H54 (cell line): ENCODE results near the gene STX3.
"Not testable (repeated sequence)": the region's sequence is repeated elsewhere in the genome, so short reads cannot be mapped to it uniquely, and the experiment has no call there.

Source experiments
- DNase-seq: peaks from one replicate; pipeline ENCODE4 v3.0.0; 2011; ENCODE audit warnings: low spot score, mixed read lengths; ENCODE audit not compliant: insufficient read length
- FAIRE-seq: peaks from 3 replicates; lab custom pipeline; 2011; peaks lifted over from hg19 to GRCh38; lab: Jason Lieb, UNC
- POLR2A ChIP-seq: IDR thresholded peaks from 2 replicates; pipeline ENCODE4 v1.6.1; 2011; ENCODE audit warnings: low read depth, mild to moderate bottlenecking, low read length

Gene STX3

DNA sequence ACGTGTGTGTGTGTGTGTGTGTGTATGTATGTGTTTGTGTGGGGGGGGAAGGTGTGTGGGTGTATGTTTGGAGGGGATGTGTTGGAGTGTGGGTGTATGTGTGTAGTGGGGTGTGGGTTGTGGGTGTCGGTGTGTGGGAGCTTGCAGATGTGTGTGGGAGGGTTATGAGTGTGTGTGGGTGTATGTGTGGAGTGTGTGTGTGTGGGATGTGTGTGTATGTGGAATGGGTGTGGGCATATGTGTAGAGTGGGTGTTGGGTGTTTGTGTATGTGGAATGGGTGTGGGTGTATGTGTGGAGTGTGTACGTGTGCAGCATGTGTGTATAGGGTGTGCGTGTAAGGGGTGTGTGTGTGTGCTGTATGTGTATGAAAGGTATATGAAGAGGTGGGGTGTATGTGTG lies 14.7 kb downstream of the STX3 start:
- no peak for FAIRE-seq

DNA sequence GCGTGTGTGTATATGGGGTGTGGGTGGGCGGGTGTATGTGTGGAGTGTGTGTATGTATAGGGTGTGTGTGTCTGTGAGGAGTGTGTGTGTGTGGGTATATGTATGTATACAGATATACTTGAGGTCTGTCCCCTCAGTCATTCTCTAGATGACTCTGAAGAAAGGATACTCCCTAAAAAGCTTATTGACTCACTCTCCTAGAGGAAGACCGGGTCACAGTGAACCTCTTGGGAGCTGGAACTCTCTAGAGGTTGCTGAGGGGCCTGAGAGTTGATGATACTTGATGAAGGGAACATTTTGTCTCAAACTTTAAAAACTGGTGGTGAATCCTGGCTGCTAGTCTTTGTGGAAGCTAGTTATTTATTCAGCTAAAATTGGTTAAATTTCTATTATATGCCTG lies 15.1 kb downstream of the STX3 start:
- no peak for DNase-seq
- no peak for TF ChIP-seq POLR2A
- no peak for FAIRE-seq

More for the DNA sequence above, 14.7 kb downstream of the STX3 start:
- DNase-seq: no peak
- no peak for TF ChIP-seq POLR2A

DNA sequence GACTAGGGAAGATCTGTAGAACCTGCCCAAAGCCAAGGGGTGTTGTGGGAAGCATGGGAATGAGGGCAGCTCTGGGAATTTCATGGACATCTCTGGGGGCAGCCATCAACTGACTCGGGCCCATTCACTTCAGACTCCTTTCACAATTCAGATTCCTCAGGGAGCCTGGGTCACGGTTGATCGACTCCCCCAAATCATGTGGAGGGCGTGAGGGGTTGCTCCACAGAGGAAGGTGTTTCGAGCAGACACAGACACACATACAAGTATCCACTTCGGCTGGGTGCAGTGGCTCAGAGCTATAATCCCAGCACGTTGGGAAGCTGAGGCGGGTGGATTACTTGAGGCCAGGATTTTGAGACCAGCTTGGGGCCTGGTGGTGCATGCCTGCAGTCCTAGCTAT lies 15.7 kb downstream of the STX3 start:
- no peak for TF ChIP-seq POLR2A
- DNase-seq (no peak), FAIRE-seq (no peak)

DNA sequence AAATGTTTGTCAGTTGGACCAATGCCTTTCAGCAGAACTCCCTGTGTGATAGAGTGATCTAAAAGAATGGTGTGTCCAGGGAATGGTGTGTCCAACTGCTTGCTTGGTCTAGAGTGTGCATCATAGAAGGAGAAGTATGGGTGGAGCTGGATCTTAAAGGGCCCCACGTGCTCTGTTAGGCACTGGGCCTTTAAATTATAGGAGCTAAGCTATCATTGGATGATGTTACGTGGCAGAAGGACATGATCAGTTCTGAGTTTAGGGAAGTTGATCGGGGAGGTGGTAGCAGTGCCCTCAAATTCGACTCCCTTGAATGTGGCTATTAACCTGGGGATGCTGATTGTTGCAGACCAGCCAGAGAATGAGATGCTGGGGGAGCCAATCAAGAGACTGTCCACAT lies 16.4 kb downstream of the STX3 start:
- no peak for TF ChIP-seq POLR2A
- DNase-seq (no peak), FAIRE-seq (no peak)

DNA sequence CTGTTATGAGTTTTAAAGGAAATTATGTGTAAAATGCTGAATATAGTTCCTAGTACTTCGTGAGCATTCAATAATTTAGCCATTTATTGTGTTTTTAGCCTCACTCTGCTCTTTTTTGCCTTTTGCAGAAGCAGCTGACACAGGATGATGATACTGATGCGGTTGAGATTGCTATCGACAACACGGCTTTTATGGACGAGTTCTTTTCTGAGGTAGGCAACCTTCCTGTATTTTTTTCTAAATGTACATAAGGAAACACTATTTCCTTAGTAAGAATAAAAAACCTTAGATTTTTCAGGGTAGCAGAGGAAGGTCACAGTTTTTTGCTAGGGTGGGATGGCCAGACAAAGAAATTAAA lies 17.9 kb downstream of the STX3 start:
- DNase-seq (no peak), FAIRE-seq (no peak)
- TF ChIP-seq POLR2A: no peak

DNA sequence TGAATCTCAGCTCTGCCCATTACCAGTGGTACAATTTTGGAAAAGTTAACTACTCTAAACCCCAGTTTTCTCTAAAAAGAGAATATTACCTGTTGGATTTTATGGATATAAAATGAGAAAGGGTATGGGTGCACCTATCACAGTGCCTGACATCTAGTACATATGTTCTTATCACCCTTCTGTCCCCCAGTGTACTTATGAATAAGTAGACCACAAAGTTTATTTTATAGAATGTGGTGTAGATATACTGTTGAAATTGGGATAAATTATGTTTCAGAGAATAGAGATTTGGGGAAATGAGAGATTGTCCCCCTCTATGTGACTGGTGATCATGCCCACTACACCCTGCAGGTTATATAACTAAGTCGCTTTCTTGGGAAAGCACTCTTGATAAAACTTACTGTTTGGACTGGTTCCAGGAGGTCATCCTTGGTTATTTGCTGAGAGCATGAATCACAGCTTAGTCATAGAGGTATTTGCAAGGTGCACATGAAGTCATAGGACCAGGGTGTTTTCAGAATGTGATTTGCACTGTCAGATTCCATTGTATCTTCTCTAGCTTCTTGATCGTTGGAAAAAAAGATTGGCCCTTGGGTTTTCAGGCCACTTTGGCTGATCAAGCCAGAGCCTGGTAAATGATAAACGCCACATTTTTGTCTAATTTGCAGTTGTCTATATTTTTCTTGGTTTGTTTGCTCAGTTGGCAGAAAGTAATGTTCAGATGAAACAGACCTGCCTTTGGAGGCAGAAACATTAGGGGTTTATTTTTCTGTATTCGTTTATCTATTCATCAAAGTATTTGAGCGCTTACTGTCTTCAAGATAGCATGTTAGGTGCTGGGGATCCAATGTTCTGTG lies 21.3 kb downstream of the STX3 start:
- DNase-seq (peak; percentile 61), FAIRE-seq (peak; percentile 95)
- no peak for TF ChIP-seq POLR2A

DNA sequence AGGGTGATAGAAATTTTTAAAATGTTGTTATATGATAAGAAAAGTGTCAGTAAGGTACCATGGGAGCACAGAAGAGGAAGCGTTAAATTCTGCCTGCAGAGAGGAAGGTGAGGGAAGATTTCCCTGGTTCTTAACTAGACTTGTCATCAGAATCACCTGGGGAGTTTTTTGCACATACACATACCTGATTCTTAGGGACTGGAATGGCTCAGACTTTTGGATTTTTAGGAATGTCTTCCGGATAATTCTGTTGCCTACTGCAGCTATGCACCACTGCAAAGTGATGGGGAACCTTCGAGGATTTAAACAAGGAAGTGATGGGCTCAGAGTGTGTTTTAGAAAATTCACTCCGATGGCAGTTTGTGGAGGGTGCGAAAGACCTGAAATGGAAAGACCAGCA lies 21.9 kb downstream of the STX3 start:
- no peak for FAIRE-seq
- no peak for DNase-seq
- TF ChIP-seq POLR2A: no peak

DNA sequence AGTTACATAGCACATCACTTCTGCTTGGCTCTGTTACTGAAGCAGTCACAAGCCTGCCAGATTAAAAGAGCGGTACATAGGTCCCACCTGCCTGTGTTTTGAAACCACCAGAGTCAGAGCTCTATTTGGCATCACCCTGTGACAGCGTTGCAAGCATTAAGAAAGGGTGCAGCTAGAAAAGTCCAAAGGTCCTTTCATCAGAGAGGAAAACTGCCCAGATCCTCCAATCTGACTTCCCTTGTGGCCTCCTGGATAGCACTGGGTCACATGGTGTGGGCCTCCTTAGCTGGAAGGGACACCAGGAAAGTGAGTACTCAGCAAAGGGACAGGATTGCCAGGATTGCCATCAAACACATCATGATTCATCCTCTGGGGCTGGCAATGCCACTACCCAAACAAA lies 22.9 kb downstream of the STX3 start:
- TF ChIP-seq POLR2A: no peak
- no peak for DNase-seq
- no peak for FAIRE-seq

DNA sequence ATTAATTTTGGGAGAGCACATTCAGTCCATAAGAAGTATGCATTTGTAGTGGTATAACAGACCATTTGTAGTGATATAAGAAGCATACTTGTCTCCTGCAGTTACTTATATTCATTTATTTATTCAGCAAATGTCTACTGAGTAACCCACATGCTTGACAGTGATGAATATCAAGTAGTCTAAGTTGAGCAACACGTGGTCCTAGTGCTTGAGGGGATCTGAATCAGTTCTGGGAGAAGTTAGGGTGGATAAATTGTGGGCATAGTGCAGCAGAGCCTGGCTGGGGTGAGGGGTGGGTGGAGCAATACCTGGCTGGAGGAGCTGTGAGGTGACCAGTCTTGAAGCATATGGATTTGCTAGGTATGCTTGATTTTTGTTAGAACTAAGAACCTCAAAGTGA lies 24.3 kb downstream of the STX3 start:
- no peak for DNase-seq
- no peak for TF ChIP-seq POLR2A
- no peak for FAIRE-seq

DNA sequence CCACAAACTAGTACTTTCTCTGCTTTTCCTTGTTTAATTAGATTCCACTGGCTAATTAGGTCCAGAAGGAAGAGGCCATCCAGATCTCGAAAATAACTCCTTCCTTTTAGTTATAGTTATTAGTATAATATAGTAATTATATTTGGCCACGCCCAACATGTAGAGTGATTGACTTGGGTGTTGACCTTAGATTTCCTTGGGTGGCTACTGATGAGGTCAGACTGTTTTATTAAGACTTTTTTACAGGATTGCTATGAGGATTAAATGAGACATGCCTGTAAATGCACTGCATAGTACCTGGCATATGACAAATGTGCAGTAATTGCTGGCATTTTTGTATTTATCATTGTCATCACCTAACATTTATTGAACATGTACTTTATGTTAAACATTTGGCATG lies 26.9 kb downstream of the STX3 start:
- DNase-seq (no peak), FAIRE-seq (no peak)
- TF ChIP-seq POLR2A: no peak

DNA sequence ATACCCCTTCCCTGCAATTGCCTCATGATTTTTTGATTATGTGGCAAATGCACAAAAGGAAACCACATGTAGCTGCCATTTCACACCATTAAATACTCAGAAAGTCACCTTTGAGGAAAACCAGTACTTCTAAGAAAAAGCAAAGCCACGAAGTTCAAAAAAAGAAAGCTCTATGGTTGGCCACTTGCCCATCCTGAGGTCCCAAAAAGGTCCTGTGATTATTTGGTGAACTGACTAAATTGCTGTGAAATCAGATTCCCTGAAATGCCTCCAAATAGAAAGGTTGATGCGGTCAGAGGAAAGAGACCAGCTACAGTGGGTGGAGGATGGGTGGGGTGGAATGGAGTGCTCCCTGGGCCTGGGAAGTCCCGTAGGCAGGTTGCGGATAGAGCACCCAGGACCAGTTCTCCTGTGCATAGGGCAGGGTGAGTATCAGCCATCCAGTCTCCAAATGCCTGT lies 28.5 kb downstream of the STX3 start:
- FAIRE-seq: no peak
- TF ChIP-seq POLR2A: no peak
- DNase-seq: no peak

DNA sequence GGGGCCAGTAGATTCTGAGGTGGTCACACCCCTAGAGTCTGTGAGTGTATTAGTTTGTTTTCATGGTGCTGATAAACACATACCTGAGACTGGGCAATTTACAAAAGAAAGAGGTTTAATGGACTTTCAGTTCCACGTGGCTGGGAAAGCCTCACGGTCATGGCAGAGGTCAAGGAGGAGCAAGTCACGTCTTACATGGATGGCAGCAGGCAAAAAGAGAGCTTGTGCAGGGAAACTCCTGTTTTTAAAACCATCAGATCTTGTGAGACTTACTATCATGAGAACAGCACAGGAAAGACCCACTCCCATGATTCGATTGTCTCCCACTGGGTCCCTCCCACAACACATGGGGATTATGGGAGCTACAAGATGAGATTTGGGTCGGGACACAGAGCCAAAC lies 29.3 kb downstream of the STX3 start:
- FAIRE-seq, DNase-seq: not testable (repeated sequence)

DNA sequence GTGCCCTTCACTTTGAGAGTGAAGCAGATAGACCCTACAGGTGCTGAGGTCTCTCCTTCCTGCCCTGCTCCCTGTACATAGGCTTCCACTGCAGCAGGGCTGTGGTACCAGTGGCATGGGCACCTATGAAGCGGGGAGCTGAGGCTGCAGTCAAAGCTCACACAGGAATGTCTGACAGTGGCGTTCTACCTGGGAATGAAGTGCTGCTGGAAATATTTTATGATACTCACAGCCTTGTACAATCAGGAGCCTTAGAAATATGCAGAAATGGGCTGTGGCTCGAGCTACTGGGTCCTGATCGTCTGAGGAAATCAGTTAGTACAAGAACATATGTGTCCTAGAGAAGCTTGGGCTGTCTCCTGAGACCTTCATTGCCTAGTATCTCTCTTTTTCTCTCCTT lies 30.6 kb downstream of the STX3 start:
- no peak for DNase-seq
- no peak for FAIRE-seq
- no peak for TF ChIP-seq POLR2A

DNA sequence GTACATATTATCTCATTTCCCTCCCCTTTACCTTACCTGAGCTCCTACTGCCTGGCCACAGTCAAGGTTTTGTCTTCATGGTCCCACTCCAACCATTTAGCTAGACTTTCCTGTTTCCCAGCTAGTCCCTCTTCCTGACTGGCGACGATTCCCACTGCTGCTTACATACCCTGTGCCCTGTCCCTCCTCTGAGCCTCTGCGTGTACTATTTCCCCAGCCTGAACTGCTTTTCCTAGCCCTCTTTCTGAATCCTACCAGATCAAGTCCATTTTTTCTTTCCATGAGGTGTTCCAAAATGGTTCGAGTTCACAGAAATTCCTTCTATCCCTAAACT lies 32.0 kb downstream of the STX3 start:
- FAIRE-seq (no peak), DNase-seq (no peak)
- TF ChIP-seq POLR2A: no peak

DNA sequence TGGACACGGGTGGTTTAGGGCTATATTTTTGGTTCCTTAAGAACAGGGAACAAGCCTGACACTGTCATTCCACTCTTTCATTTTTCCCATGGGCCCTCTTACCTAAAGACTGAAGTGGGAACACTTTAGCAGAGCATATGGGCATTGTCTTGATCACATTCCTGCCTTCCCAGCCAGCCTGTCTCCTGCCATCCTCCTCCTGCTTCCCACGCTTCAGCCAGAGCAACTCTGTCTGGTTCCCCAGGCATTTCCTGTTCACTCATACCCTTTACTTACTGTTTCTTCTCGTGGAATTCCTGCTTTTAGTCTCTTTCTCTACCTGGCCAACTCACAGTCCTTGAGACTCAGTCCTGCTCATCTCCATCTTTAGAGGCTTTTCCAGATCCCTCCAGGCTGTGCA lies 32.6 kb downstream of the STX3 start:
- no peak for DNase-seq
- no peak for FAIRE-seq

More for the DNA sequence above, 32.6 kb downstream of the STX3 start:
- TF ChIP-seq POLR2A: no peak
